GM23338 (cell line): Measurements from ENCODE around the gene SLITRK6. TPM values are rescaled to one million over a fixed set of nuclear protein-coding genes. Genes with fewer than 3 reads are reported as not detected.

Experiments used
- ATAC-seq: fragments of 200-7000 bp; cut with Tn5 transposase; 3 replicates; pipeline ENCODE4 v1.9.1; 2020
- DNase-seq: peaks from one replicate; pipeline ENCODE4 v3.0.0-alpha.2; 2015; ENCODE audit warnings: low spot score
- H2AFZ ChIP-seq: fragments of 200-600 bp; sonication (generic); 2 replicates; pipeline ENCODE4 v1.8.0; 2016; ENCODE audit warnings: antibody characterized with exemption, mild to moderate bottlenecking, moderate library complexity
- H3F3A ChIP-seq: fragments of 200-600 bp; sonication (generic); replicated peaks from 2 replicates; pipeline ENCODE4 v1.8.0; 2017; ENCODE audit warnings: antibody characterized with exemption, mixed run types, low read depth
- H3K27ac ChIP-seq: fragments of 200-600 bp; sonication (generic); 2 replicates; pipeline ENCODE4 v1.6.1; 2016; ENCODE audit warnings: low read depth
- H3K27me3 ChIP-seq: fragments of 200-600 bp; sonication (generic); 2 replicates; pipeline ENCODE4 v1.8.0; 2016; ENCODE audit warnings: mild to moderate bottlenecking, mixed run types, moderate library complexity; ENCODE audit not compliant: insufficient read depth
- H3K36me3 ChIP-seq: fragments of 200-600 bp; sonication (generic); 2 replicates; pipeline ENCODE4 v1.8.0; 2016; ENCODE audit warnings: mild to moderate bottlenecking; ENCODE audit not compliant: insufficient read depth
- H3K4me1 ChIP-seq: fragments of 200-600 bp; sonication (generic); 2 replicates; pipeline ENCODE4 v1.8.0; 2016; ENCODE audit warnings: mild to moderate bottlenecking, moderate library complexity; ENCODE audit not compliant: insufficient read depth
- H3K4me2 ChIP-seq: fragments of 200-600 bp; sonication (generic); 2 replicates; pipeline ENCODE4 v1.7.1; 2017; ENCODE audit warnings: mixed run types
- H3K4me3 ChIP-seq: fragments of 200-600 bp; sonication (generic); 2 replicates; pipeline ENCODE4 v1.6.1; 2016; ENCODE audit warnings: mixed run types
- H3K79me2 ChIP-seq: fragments of 200-600 bp; sonication (generic); replicated peaks from 2 replicates; pipeline ENCODE4 v1.8.0; 2017; ENCODE audit warnings: mild to moderate bottlenecking; ENCODE audit not compliant: insufficient read depth
- H3K9me2 ChIP-seq: fragments of 200-600 bp; sonication (generic); 2 replicates; pipeline ENCODE4 v1.8.0; 2017; ENCODE audit not compliant: insufficient read depth
- H4K20me1 ChIP-seq: fragments of 200-600 bp; sonication (generic); replicated peaks from 2 replicates; pipeline ENCODE4 v1.8.0; 2017; ENCODE audit warnings: mild to moderate bottlenecking; ENCODE audit not compliant: insufficient read depth
- H3K27ac Mint-ChIP-seq: 2 replicates; pipeline ENCODE4 v1.8.0; 2020; ENCODE audit warnings: inconsistent platforms, mild to moderate bottlenecking, moderate library complexity, mixed read lengths
- H3K27me3 Mint-ChIP-seq: 3 replicates; pipeline ENCODE4 v1.8.0; 2022; ENCODE audit warnings: low read depth, mild to moderate bottlenecking, moderate library complexity, mixed read lengths, inconsistent platforms; ENCODE audit not compliant: insufficient read depth, poor library complexity
- H3K36me3 Mint-ChIP-seq: 3 replicates; pipeline ENCODE4 v1.8.0; 2021; ENCODE audit warnings: low read depth, mild to moderate bottlenecking, inconsistent platforms, moderate library complexity, mixed read lengths
- H3K4me1 Mint-ChIP-seq: 3 replicates; pipeline ENCODE4 v1.8.0; 2020; ENCODE audit warnings: mild to moderate bottlenecking, inconsistent platforms, mixed read lengths
- H3K4me3 Mint-ChIP-seq: 3 replicates; pipeline ENCODE4 v1.8.0; 2021; ENCODE audit warnings: moderate library complexity, mild to moderate bottlenecking, inconsistent platforms, mixed read lengths
- H3K9me3 Mint-ChIP-seq: 3 replicates; pipeline ENCODE4 v1.8.0; 2020; ENCODE audit warnings: moderate library complexity, mild to moderate bottlenecking, inconsistent platforms, mixed read lengths
- CTCF ChIP-seq, 2 experiments: fragments of 200-600 bp in 1 of 2; sonication (generic) in 1 of 2; conservative IDR thresholded peaks; 2 replicates each; pipeline versions ENCODE4 v1.5.1 to v1.6.1; 2016 to 2017; ENCODE audit warnings: antibody characterized with exemption in 2 of 2, low read depth in 2 of 2, mild to moderate bottlenecking in 2 of 2, moderate library complexity in 1 of 2
- ETS1 ChIP-seq: IDR thresholded peaks from 2 replicates; pipeline ENCODE4 v1.6.1; 2016; ENCODE audit warnings: antibody characterized with exemption
- EZH2 ChIP-seq: fragments of 200-600 bp; sonication (generic); IDR thresholded peaks from one replicate; pipeline ENCODE4 v1.8.0; 2017; ENCODE audit warnings: antibody characterized with exemption, mild to moderate bottlenecking, low read depth; ENCODE audit not compliant: unreplicated experiment
- EZH2phosphoT487 ChIP-seq: fragments of 200-600 bp; sonication (generic); IDR thresholded peaks from one replicate; pipeline ENCODE4 v1.8.1; 2018; ENCODE audit warnings: antibody characterized with exemption; ENCODE audit not compliant: unreplicated experiment
- REST ChIP-seq: IDR thresholded peaks from one replicate; pipeline ENCODE4 v1.6.1; 2018; ENCODE audit warnings: antibody characterized with exemption; ENCODE audit not compliant: unreplicated experiment
- STAT1 ChIP-seq: IDR thresholded peaks from one replicate; pipeline ENCODE4 v1.6.1; 2016; ENCODE audit warnings: antibody characterized with exemption; ENCODE audit not compliant: unreplicated experiment
- ZNF114 ChIP-seq: fragments of 250-450 bp; sonication (Bioruptor Pico); IDR thresholded peaks from 2 replicates; pipeline ENCODE4 v1.5.0; 2020; ENCODE audit warnings: mild to moderate bottlenecking, moderate library complexity
- ZNF331 ChIP-seq: fragments of 250-450 bp; sonication (Bioruptor Pico); IDR thresholded peaks from 2 replicates; pipeline ENCODE4 v1.5.0; 2020; ENCODE audit warnings: low read depth, mild to moderate bottlenecking, moderate library complexity
- ZNF462 ChIP-seq: fragments of 250-450 bp; sonication (Bioruptor Pico); IDR thresholded peaks from 2 replicates; pipeline ENCODE4 v1.5.0; 2020; ENCODE audit warnings: mild to moderate bottlenecking, moderate library complexity
- polyA plus RNA-seq: library from polyadenylated mRNA; unstranded; fragments of >200 nt; fragmentation: Nextera tagmentation; extraction: Ambion mirVana; gene quantifications from 2 replicates; pipeline ENCODE4 v1.2.1, GENCODE V29; 2016
- total RNA-seq: library from RNA; depleted of rRNA; stranded (reverse); fragments of >200 nt; shearing (Covaris generic); gene quantifications from 2 replicates; pipeline ENCODE4 v1.2.3, GENCODE V29; 2014

SLITRK6 gene
- total and polyA plus RNA-seq, 2 experiments from 2014 or later: 0.45 to 1.0 TPM

- Histone ChIP-seq H3K9me2 (no peaks in the 10 kb centered on the region), H3K4me2 (no peak overlapping the region), H3K4me3 (no peak overlapping the region), H3F3A (no peaks in the 10 kb centered on the region), H3K36me3 (no peaks in the 10 kb centered on the region), H2AFZ (no peak overlapping the region), H4K20me1 (no peaks in the 10 kb centered on the region), H3K79me2 (no peaks in the 10 kb centered on the region), H3K27ac (no peak overlapping the region), H3K4me1 (no peaks in the 10 kb centered on the region), H3K27me3 (no peaks in the 10 kb centered on the region)
- Mint-ChIP-seq H3K4me1 (no peaks in the 10 kb centered on the region), H3K9me3 (0 out of 3 replicates have a peak, but pooled peaks cover 3% of the 10 kb centered on the region), H3K36me3 (peaks cover 7% of the 10 kb centered on the region; the same call in 2 of the 3 replicates), H3K4me3 (no peak overlapping the region), H3K27me3 (no peaks in the 10 kb centered on the region), H3K27ac (no peak overlapping the region)
- ATAC-seq: no peak
- no peak for DNase-seq
- TF ChIP-seq CTCF (conservative IDR thresholded peaks at IDR 0.05; ENCODE audit: low read depth in 2 of 2) (no peak), ZNF331 (CRISPR knock-in tag) (no peak), EZH2 (no peak), STAT1 (no peak), ETS1 (no peak), ZNF114 (CRISPR knock-in tag) (no peak), EZH2phosphoT487 (no peak), ZNF462 (CRISPR knock-in tag) (no peak), REST (no peak)
Measured at GRCh38 chr13:85812282-85812681, 13.1 kb upstream of the SLITRK6 start.
